Measurements from ENCODE around the gene OTOP2.

- TF ChIP-seq BRCA1 (IDR thresholded peaks at IDR 0.05; ENCODE audit: low read depth, low read length), result no peak
- TF ChIP-seq CBX5 (IDR thresholded peaks at IDR 0.05; ENCODE audit: low read depth, low read length), result no peak
- TF ChIP-seq CTCF (IDR thresholded peaks at IDR 0.05; ENCODE audit: control extremely low read depth in 1 of 3, insufficient read depth in 1 of 3, low read depth in 1 of 3, low read length in 3 of 3), result no peak
- no peak for TF ChIP-seq CHD2 (IDR thresholded peaks at IDR 0.05; ENCODE audit: low read length)
- no peak for TF ChIP-seq POLR2A (IDR thresholded peaks at IDR 0.05; ENCODE audit: control extremely low read depth in 1 of 2, low read depth in 2 of 2, low read length in 2 of 2)
- no peak; the same call in 1 of the 2 replicates for TF ChIP-seq MAX (IDR thresholded peaks at IDR 0.05)
- no peak for TF ChIP-seq GABPA (IDR thresholded peaks at IDR 0.05; ENCODE audit: borderline replicate concordance, insufficient read depth, low read length)
- TF ChIP-seq ASH2L (IDR thresholded peaks at IDR 0.05; ENCODE audit: low read length), result no peak
Observed at GRCh38 chr17:74972973-74973328, 48.9 kb downstream of the OTOP2 start.
